Cardiac muscle cell (in vitro differentiated cells and primary cell): Measurements from ENCODE around the gene KLRK1. TPM values are rescaled to one million over a fixed set of nuclear protein-coding genes. Genes with fewer than 3 reads are reported as not detected.
"Not testable (repeated sequence)": the region's sequence is repeated elsewhere in the genome, so short reads cannot be mapped to it uniquely, and the experiment has no call there.

ENCODE experiments used
- DNase-seq, 2 donors: peaks; one replicate each; pipeline versions ENCODE4 v3.0.0 to v3.0.0-alpha.2; 2010 to 2017; ENCODE audit warnings: low read depth in 1 of 2, low spot score in 1 of 2
- H3K27ac ChIP-seq: fragments of 200-600 bp; sonication (generic); 2 replicates; pipeline ENCODE4 v1.5.1; 2016
- H3K27me3 ChIP-seq: fragments of 200-600 bp; sonication (generic); 2 replicates; pipeline ENCODE4 v1.6.0; 2016; ENCODE audit warnings: control low read depth
- H3K36me3 ChIP-seq: fragments of 200-600 bp; sonication (generic); 2 replicates; pipeline ENCODE4 v1.5.1; 2016; ENCODE audit warnings: control low read depth
- H3K4me1 ChIP-seq: fragments of 200-600 bp; sonication (generic); 2 replicates; pipeline ENCODE4 v1.8.1; 2017; ENCODE audit warnings: low read depth, mild to moderate bottlenecking, mixed run types
- H3K4me3 ChIP-seq: fragments of 200-600 bp; sonication (generic); 2 replicates; pipeline ENCODE4 v1.5.1; 2016; ENCODE audit warnings: mild to moderate bottlenecking
- H3K9me3 ChIP-seq: fragments of 200-600 bp; sonication (generic); 2 replicates; pipeline ENCODE4 v1.5.1; 2017; ENCODE audit warnings: low read depth, mild to moderate bottlenecking, control low read depth
- polyA plus RNA-seq: library from polyadenylated mRNA; unstranded; fragments of >200 nt; fragmentation: Nextera tagmentation; extraction: Ambion mirVana; gene quantifications from 2 replicates; pipeline ENCODE4 v1.2.1, GENCODE V29; 2016
- total RNA-seq: library from RNA; depleted of rRNA; stranded (reverse); fragments of >200 nt; gene quantifications from 2 replicates; pipeline ENCODE4 v1.2.3, GENCODE V29; 2016
- TF ChIP-seq, protein P1 (sequence below): IDR thresholded peaks from 2 replicates; pipeline ENCODE4 v1.5.1; 2012; ENCODE audit warnings: low read depth, mild to moderate bottlenecking, low read length

KLRK1 gene
- total and polyA plus RNA-seq, 2 experiments from 2014 or later, result 0.15 TPM; not detected in 1

GRCh38 chr12:10388624-10389413, 1.0 kb downstream of the KLRK1 start:
- Histone ChIP-seq H3K36me3 (no peaks in the 10 kb centered on the region), H3K27me3 (no peaks in the 10 kb centered on the region), H3K27ac (no peak overlapping the region), H3K9me3 (no peaks in the 10 kb centered on the region), H3K4me3 (no peak overlapping the region), H3K4me1 (no peaks in the 10 kb centered on the region)
- TF ChIP-seq, protein P1, sequence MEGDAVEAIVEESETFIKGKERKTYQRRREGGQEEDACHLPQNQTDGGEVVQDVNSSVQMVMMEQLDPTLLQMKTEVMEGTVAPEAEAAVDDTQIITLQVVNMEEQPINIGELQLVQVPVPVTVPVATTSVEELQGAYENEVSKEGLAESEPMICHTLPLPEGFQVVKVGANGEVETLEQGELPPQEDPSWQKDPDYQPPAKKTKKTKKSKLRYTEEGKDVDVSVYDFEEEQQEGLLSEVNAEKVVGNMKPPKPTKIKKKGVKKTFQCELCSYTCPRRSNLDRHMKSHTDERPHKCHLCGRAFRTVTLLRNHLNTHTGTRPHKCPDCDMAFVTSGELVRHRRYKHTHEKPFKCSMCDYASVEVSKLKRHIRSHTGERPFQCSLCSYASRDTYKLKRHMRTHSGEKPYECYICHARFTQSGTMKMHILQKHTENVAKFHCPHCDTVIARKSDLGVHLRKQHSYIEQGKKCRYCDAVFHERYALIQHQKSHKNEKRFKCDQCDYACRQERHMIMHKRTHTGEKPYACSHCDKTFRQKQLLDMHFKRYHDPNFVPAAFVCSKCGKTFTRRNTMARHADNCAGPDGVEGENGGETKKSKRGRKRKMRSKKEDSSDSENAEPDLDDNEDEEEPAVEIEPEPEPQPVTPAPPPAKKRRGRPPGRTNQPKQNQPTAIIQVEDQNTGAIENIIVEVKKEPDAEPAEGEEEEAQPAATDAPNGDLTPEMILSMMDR, result no peak
- no peak for DNase-seq

DNA sequence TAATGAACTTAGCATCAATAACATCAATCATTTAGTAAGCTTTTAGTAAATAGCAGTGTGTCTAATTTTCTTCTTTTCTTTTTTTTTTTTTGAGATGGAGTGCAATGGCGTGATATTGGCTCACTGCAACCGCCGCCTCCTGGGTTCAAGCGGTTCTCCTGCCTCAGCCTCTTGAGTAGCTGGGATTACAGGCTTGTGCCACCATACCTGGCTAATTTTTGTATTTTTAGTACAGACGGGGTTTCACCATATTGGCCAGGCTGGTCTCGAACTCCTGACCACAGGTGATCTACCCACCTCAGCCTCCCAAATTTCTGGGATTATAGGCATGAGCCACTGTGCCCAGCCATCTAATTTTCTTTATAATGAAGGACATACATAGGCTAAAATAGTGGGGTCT, 2.3 kb downstream of the KLRK1 start:
- not testable (repeated sequence) for DNase-seq, H3K27ac ChIP-seq, H3K36me3 ChIP-seq, H3K9me3 ChIP-seq, H3K4me1 ChIP-seq, H3K27me3 ChIP-seq, H3K4me3 ChIP-seq

DNA sequence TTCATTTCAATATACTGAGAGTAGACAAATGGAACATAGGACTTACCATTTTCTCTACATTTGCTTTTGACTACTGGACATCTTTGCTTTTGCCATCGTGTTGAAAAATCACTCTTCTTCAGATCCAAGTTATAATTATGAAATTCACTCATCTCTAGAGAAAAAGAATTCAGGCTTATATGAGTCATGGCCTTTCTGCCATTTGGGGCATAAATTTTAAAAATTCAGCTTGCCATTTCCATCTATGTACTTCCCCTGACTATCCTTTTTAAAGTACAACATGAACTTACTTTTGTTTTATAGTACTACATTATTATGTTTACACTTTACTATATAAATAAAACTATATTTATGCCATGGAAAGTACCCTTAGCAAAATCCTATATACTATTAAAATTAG, 3.0 kb downstream of the KLRK1 start:
- Histone ChIP-seq H3K27me3 (no peaks in the 10 kb centered on the region), H3K27ac (no peak overlapping the region), H3K36me3 (no peaks in the 10 kb centered on the region), H3K4me1 (no peaks in the 10 kb centered on the region), H3K4me3 (no peak overlapping the region), H3K9me3 (no peaks in the 10 kb centered on the region)
- TF ChIP-seq, protein P1, result no peak
- DNase-seq, result no peak

- peak in 1 of 2 donors; percentile 84 for DNase-seq
- no peaks in the 10 kb centered on the region for H3K9me3 ChIP-seq
- no peaks in the 10 kb centered on the region for H3K4me1 ChIP-seq
Measured at GRCh38 chr12:10385166-10385613, 4.7 kb downstream of the KLRK1 start.

DNA sequence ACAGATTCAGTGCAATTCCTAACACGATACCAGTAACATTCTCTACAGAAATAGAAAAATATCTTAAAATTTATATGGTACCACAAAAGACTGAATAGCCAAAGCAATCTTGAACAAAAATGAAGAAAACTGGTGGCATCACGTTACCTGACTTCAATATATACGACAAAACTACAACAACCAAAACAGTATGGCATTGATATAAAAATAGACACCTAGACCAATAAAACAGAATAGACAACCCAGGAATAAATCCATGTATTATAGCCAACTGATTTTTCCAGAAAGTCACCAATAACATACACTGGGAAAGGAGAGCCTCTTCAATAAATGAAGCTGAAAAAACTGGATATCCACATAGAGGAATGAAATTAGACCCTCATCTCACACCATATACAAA, 5.7 kb downstream of the KLRK1 start:
- no peaks in the 10 kb centered on the region for H3K27me3 ChIP-seq
- DNase-seq, result no peak
- H3K4me1 ChIP-seq, result no peaks in the 10 kb centered on the region
- no peaks in the 10 kb centered on the region for H3K9me3 ChIP-seq
- no peak overlapping the region for H3K4me3 ChIP-seq
- H3K36me3 ChIP-seq, result no peaks in the 10 kb centered on the region
- H3K27ac ChIP-seq, result no peak overlapping the region
- TF ChIP-seq, protein P1, result no peak

More at GRCh38 chr12:10385166-10385613, 4.7 kb downstream of the KLRK1 start:
- Histone ChIP-seq H3K36me3 (no peaks in the 10 kb centered on the region), H3K4me3 (no peak overlapping the region), H3K27ac (no peak overlapping the region), H3K27me3 (no peaks in the 10 kb centered on the region)
- TF ChIP-seq, protein P1, result no peak

DNA sequence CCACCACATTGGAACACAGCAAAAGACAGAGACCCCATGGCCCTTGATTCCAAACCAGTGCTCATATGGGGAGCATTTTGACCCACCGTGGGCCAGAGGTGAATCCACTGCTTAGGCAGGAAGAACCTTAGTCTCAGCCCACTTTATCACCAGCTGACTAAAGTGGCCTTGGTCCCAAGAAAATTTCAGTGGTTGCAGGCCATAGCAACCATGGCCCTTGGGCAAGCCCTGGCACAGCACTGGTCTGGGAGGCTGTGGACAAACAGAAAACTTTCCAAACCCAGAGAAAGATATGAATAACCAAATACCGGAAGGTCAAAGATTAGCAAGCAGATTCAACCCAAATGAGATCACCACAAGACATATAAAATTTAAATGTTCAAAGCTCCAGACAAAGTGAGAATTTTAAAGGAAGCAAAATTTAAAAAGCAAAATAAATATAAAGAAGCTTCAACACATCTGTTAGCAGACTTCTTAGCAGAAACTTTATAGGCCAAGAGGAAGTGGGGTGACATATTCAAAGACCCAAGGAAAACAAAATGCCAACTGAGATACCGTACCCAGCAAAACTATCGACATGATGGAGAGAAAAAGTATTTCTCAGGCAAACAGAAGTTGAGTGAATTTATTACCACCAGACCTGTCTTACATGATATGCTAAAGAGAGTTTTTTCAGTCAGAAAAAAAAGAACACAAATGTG, 7.8 kb downstream of the KLRK1 start:
- no peak for DNase-seq
- H3K36me3 ChIP-seq, result no peaks in the 10 kb centered on the region
- TF ChIP-seq, protein P1, result no peak
- H3K27me3 ChIP-seq, result no peaks in the 10 kb centered on the region
- no peaks in the 10 kb centered on the region for H3K4me1 ChIP-seq
- no peak overlapping the region for H3K4me3 ChIP-seq
- no peak overlapping the region for H3K27ac ChIP-seq
- H3K9me3 ChIP-seq, result no peaks in the 10 kb centered on the region

DNA sequence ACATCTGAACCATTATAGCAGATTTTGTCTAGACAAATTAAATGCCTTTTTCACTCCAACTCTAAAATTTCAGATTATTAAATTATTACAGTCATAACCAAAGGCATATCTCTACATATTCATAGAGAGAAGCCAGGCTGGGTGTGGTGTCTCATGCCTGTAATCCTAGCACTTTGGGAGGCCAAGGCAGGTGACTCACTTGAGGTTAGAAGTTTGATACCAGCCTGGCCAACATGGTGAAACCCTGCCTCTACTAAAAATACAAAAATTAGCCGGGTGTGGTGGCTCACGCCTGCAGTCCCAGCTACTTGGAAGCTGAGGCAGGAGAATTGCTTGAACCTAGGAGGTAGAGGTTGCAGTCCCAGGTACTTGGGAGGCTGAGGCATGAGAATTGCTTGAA, 11.1 kb downstream of the KLRK1 start:
- H3K4me3 ChIP-seq, H3K27me3 ChIP-seq, H3K4me1 ChIP-seq, H3K36me3 ChIP-seq, H3K27ac ChIP-seq, H3K9me3 ChIP-seq, DNase-seq: not testable (repeated sequence)
